ENCODE measurements around the gene USP7.
"Not testable (repeated sequence)": the region's sequence is repeated elsewhere in the genome, so short reads cannot be mapped to it uniquely, and the experiment has no call there.

USP7 gene

GRCh38 chr16:8846401-8846932, 117.2 kb downstream of the USP7 start:
- DNase-seq (ENCODE audit: low read depth in 2 of 2), result no peak

- DNase-seq (ENCODE audit: low read depth in 2 of 2), result no peak
Measured at GRCh38 chr16:8845699-8846298, 117.9 kb downstream of the USP7 start.

- not testable (repeated sequence) for DNase-seq (ENCODE audit: low read depth in 2 of 2)
Measured at GRCh38 chr16:8843296-8843695, 120.4 kb downstream of the USP7 start.
